NCI-H1105 (cell line): Measurements from ENCODE around the gene NUDCD3.
A peak's percentile ranks its signal among the peaks of the same experiment; 100 is the strongest.

Experiments used
- DNase-seq: peaks from one replicate; lab custom pipeline; 2025; lab: John Stamatoyannopoulos, UW

The NUDCD3 gene

GRCh38 chr7:44382459-44383265 is 107.8 kb downstream of the NUDCD3 start:
- DNase-seq, result no peak

GRCh38 chr7:44381494-44382220 is 108.8 kb downstream of the NUDCD3 start:
- no peak for DNase-seq

GRCh38 chr7:44380831-44381493 is 109.5 kb downstream of the NUDCD3 start:
- DNase-seq, result no peak

GRCh38 chr7:44380189-44380830 is 110.1 kb downstream of the NUDCD3 start:
- DNase-seq, result no peak

- DNase-seq, result no peak
Measured at GRCh38 chr7:44379366-44380188, 110.9 kb downstream of the NUDCD3 start.

- DNase-seq, result no peak
Measured at GRCh38 chr7:44378744-44379143, 111.7 kb downstream of the NUDCD3 start.

- peak; percentile 8 for DNase-seq
Measured at GRCh38 chr7:44377681-44378421, 112.6 kb downstream of the NUDCD3 start.

- no peak for DNase-seq
Measured at GRCh38 chr7:44377134-44377463, 113.4 kb downstream of the NUDCD3 start.

- no peak for DNase-seq
Measured at GRCh38 chr7:44376429-44377133, 113.9 kb downstream of the NUDCD3 start.

GRCh38 chr7:44375926-44376342 is 114.5 kb downstream of the NUDCD3 start:
- no peak for DNase-seq

- no peak for DNase-seq
Measured at GRCh38 chr7:44375236-44375699, 115.2 kb downstream of the NUDCD3 start.

GRCh38 chr7:44374007-44374763 is 116.3 kb downstream of the NUDCD3 start:
- DNase-seq, result no peak

- no peak for DNase-seq
Measured at GRCh38 chr7:44373418-44373740, 117.1 kb downstream of the NUDCD3 start.

GRCh38 chr7:44372560-44373417 is 117.7 kb downstream of the NUDCD3 start:
- DNase-seq, result no peak

- no peak for DNase-seq
Measured at GRCh38 chr7:44368885-44369284, 121.6 kb downstream of the NUDCD3 start.

- DNase-seq, result no peak
Measured at GRCh38 chr7:44368455-44368854, 122.0 kb downstream of the NUDCD3 start.

- no peak for DNase-seq
Measured at GRCh38 chr7:44367475-44368043, 122.9 kb downstream of the NUDCD3 start.

- no peak for DNase-seq
Measured at GRCh38 chr7:44366986-44367385, 123.5 kb downstream of the NUDCD3 start.
